RPMI8226 (cell line): ENCODE data around the gene MAP1LC3A.
A peak's percentile ranks its signal among the peaks of the same experiment; 100 is the strongest.

Source experiments
- DNase-seq: peaks from one replicate; pipeline ENCODE4 v3.0.0-alpha.2; 2015

Gene MAP1LC3A

DNA sequence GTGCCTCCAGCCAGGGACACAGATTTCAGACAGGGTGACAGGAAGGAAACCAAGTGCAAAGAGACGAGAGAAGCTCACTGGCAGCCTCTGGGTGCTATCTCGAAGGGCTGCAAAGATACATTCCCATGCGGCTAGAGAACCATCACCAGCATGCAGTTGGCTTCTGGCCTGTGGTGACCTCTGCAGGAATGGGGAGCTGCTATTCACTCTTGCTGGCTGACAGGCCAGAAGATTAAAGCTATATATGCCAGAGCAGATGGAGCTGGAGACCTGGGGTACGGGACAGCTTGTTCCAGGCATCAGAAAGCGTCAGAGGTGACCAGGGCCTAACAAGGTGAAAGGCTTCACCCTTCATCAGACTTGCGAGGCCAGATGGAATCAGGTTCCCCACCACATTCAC is 20.0 kb downstream of the MAP1LC3A start:
- no peak for DNase-seq

DNA sequence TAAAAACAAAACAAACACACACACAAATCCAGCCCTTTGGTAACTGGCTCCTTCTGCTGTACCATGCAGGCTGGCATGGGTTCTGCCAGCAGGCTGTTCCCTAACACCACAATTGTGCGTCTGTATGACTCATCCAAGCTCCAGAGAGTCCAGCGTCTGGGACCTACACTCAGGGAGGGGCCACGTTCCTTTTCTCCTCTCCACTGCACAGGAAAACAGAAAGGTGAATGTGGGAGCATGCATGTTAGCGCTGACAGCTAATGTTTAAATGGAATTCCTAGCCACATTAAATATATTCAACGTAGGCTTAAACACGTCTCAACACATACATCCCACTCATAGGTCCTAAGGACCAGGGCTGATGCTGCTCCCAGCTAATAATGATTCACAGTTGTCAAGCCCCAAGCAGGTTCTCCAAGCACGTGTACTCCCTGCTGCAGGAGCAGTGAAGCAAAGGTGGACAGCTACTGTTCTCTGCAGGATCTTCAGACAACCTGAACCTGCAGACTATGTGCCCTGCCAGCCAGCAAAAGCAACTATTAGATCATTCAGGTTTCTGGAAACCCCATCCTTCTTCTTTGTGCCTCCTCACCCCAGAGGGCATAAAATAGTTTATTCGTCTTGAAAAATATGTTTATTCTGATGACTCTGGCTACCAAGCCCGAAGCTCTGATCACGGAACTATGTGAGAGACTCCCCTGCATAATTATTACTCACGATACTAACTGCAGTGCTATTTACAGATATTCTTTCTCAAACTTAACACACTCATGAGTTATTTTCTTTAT is 20.9 kb downstream of the MAP1LC3A start:
- DNase-seq = no peak

DNA sequence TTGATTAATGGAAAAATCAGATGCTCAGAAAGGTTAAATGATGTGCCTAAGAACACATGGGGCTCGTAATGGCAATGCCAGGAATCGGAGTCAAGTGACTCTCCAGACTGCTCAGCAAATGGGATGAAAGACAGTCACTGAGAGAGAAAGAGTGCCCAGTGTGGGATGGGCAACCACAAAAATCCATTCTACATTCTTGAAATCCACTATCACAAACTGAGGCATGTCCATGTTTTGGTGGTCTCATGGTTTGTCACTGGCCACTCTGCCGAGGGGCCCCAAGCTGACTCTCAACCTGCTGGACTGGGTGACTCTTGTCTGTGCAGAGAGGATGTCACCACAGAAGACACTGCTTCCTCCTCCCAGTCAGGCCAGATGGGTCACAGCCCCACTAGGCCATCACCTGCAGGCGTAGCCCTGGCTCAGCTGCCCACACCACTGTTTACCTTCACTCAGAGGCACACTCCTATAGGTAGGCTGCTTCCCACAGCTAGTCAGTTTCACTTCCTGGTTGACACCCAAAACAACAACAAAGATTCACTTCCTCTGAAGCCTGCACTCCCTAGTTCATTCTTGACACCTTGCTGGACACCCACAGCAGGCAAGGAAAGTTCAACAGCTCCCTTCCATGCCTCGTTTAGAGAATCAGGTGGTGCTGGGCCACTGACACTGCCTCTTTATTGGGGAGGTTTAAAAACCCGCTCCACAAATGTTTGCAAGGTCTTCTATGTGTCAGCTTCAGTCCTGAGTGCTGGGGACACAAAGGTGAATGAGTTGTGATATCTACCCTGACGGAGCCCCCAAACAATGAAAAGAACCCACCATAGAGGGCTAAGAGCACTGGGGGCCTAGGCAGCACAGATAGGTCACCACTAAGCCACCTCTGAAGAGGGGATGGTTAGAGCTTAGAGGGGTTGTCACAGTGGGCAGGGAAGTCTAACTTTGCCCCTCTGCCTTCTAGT is 21.7 kb downstream of the MAP1LC3A start:
- peak; percentile 84 for DNase-seq

DNA sequence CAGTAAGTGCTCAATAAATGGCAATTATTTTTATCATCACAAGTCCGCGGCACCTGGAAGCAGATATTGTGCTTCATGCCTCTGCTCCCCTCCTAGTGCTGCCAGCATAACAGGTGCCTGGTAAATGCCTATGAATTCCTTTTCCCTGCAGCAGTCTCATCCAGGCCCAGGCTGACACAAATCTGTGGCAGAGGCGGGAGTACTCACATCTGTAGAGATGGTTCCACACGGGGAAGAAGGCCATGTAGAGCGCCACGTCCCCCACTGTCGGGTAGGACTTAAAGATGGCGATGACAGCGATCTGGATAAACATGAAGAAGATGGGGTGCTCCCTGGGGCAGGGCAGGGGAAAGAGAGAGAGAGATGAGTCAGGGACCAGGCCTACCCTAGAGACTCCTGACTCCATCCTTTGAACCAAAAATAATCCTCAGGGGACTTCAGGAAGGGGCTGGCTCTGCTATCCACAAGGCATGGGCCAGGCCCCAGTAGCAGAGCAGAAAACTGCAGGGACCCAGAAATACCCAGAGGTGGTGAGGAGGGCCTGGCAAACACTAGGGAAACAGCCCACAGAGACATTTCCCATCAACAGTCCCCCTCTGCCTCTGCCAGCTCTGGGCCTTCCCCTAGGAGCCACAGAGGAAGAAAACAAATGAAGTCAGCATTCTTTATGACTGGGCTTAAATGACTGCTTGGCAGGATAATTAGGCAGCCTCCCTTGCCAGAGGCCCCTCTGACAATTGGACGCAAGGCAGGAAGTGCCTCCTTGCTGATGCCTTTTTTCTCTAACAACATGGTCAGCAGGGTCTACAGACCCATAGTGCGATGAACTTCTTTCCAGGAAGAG is 23.0 kb downstream of the MAP1LC3A start:
- peak; percentile 21 for DNase-seq

DNA sequence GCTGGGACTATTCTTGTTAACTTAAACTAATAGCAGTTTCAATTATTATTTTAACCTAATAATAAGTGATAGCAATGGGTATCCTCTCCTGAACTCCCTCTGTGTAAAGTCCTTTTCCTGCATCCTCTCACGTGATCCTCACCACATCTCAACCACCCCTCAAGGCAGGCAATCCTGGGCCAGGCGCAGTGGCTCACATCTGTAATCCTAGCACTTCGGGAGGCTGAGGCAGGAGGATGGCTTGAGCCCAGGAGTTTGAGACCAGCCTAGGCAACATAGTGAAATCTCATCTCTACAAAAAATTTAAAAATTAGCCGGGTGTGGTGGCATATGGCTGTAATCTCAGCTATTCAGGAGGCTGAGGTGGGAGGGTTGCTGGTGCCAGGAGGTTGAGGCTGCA is 23.7 kb downstream of the MAP1LC3A start:
- no peak for DNase-seq

DNA sequence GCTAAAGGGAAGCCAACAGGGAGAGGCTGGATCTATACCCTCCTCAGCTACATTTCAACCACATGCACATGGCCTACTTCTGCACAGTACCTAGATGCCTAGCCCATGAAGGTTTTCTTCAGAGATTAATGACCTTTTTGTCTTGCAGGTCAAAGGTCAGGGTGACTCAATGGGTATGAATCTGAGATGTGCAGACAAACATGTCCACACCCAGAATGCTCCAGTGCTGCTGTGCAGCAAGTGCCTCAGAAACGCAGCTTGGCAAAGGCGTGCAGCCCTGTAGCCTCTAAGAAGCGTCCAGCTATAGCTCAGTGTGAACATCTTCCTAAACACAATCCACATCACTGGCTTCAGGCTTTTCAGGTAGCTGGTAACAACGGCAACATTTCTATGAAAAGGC is 24.4 kb downstream of the MAP1LC3A start:
- no peak for DNase-seq

DNA sequence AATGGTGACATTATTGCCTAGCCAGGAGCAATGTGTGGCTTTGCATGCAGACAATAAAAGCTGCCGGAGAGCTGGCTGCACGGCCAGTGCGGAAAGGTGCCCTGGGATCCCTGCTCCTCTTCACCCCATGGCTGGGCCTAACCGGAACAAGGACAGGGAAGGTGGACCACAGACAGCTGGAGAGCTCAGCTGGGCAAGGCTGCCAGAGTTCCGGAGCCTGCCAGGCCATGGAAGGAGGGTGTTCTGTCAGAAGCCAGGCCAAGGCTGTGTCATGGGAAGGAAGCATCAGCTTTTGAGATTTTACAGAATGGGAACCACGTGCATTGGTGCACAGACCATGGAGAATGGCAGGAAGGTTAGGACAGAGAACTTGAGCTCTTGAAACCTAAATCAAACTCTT is 25.0 kb downstream of the MAP1LC3A start:
- no peak for DNase-seq

DNA sequence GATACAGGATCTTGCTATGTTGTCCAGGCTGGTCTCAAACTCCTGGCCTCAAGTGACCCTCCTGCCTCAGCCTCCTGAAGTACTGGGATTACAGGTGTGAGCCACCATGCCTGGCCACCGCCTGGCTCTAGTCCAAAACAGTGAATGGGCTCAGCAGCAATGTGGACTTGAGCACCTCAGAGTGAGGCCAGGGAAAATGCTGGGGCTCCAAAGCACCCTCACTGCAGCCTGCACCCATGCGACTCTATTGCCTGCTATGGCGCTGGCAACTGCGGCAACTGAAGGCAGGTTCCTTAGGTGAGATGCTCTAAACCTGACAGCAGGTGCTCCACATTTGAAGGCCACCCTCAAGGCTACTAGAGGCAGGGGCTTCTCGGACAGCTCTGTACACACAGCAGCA is 26.5 kb downstream of the MAP1LC3A start:
- no peak for DNase-seq

DNA sequence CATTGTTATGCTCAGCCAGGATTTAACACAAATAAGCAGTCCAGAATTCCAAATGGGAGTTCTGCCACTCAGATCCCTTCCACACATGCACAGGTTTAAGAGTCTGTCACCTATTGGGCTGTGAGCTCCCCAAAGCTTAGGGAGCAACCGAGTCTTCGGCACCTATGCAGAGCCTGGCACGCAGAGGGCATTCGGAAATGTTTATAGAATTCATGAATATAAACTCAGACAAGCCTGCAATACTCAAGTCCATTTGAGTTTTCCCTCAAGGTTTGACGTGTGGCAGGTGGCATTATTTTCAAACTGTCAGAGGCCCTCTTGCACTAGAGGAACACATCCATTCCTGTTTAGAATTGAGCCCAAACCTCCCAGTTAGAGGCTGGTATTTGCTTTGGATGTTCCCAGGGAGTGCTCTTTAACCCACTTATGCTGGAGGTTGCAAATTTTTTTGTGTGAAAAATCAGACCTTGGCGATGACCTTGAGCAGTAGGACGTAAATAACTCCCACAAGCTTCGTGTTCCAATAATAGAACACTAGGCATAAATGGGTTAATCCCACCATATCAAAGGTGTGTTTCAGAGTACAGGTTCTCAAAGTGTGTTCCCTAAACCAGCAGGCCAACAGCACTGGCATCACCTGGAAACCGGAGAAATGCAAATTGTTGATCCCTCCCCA is 28.1 kb downstream of the MAP1LC3A start:
- no peak for DNase-seq

DNA sequence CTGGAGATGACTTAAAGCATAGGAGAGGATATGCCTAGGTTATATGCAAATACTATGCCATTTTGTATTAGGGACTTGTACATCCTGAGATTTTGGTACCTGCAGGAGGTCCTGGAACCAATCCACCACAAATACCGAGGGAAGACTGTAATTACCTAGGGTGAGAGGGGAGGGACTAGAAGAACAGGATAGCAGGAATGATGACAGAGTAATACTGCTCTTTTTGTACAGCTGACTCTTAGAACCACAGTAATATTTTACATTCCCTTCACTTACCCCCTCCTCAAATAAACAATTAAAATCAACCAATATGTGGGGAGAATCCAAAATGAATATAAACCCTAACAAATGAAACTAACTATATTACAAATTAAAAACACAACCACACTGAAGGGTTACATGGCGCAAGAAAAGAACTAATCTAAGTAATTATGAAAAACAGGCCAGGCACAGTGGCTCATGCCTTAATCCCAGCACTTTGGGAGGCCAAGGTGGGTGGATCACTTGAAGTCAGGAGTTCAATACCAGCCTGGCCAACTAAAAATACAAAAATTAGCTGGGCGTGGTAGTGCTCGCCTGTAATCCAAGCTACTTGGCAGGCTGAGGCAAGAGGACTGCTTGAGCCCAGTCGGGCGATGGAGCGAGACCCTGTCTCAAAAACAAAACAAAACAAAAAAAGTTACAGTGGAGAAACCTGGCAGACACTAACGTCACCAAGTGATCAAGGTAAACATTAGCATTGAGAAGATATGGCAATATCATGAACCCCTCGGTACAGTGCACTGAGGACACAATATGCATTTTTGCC is 37.1 kb downstream of the MAP1LC3A start:
- no peak for DNase-seq

DNA sequence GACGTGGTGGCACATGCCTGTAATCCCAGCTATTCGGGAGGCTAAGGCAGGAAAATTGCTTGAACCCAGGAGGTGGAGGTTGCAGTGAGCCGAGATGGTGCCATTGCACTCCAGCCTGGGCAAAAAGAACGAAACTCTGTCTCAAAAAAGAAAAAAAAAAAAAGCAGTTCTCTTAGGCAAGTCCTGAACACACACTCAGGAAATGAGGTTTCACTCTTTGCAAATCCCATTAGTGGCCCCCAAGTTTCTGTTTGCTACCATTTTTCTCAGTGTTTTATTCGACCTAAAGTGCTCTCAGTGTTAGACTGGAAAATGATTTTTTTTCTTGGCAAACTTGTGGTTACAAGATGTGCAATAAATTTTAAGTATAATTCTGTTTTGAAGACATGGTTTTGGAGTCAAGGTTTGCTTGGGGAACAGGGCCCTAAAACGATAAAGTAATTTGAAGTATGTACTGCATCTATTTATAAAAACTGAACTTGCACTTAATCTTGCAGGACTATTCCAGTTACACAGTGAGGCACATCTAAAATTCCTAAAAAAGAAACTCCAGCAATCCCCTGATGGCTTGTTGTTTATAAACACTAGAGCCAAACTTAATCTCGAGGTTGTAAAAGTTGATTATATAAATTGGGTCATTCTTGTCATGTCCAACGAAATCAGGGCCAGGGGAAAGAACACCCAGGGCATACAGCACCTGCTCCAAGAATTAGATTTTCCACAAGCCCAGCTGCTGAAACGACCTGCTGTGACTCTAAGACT is 42.6 kb downstream of the MAP1LC3A start:
- no peak for DNase-seq

DNA sequence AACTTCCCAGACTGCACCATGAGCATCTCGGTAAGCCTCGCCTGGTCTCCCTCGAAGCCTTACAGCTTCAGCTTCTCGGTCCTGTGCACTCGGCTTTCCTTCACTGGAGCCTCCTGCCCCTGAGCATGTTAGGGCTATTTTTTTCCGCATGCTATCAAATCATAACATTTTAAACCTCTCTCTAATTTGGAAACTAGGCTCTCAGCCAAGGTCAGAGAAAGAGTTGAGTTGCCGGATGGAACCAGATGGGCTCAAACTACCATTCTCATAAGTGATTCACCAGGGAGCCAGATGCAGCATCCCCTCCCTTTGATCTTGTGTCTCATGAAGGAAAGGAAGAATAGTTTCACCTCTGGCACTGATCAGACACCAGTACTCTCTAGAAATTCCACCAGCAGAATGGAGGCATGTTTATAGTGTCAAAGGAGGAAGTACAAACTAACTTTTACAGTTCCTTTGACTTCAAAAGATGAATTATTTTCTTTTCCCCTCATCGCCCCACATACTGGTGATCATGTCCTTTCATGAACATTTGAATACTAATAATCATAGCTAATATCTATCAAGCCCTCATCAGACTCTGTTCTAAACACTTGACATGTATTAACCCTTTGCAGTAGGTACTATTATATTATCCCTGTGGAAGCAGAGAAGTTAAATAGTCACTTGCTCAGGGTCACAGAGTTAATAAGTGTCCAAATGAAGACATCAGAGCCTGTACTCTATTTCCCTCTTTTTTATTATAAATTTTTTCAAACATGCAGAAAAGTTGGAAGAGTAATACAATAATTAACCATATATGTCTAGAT is 46.7 kb downstream of the MAP1LC3A start:
- no peak for DNase-seq

DNA sequence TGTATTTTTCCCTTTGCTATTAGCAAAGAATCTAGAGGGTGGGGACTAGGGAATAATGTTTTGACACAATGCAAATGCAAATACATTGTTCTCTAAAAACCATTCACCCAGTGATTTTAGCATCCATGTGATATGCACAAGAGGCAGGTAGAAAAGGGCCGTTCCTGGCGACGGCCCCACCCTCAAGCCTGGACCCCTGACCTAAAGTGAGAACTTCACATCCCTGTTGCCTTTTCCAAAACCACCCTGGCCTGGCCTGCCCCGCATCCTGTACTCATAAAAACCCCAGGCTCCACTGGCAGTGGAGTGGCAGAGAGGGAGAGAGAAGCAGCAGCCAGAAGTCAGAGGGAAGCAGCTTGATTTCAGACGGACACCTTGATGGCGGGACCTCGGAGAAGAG is 48.5 kb downstream of the MAP1LC3A start:
- no peak for DNase-seq
